Measurements from ENCODE around the gene CHST7. TPM values are rescaled to one million over a fixed set of nuclear protein-coding genes. Genes with fewer than 3 reads are reported as not detected.

The CHST7 gene
- total RNA-seq, 1 donor from 2014 or later = 64.6 TPM

DNA sequence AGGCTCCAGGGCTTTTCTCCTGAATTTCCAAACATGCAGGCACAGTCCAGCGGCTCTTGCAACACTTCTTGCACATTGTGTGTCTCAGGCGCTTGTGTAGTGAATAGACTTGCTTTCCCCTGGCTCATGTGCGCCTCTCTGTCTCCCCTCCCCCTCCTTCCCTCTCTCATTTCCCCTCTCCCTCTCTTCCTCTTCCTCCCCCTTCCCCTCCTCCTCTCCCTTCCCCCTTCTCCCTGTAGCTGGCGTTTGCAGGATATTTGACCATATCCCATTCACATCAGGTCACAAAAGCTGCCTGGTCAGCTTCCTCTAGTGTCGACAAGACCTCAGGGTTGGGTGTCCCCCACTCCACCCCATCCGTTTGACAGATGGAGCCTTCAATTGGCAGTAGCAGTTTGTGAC, 2.4 kb downstream of the CHST7 start:
- H3K4me3 ChIP-seq = peak overlapping the region; percentile 67 to 81

DNA sequence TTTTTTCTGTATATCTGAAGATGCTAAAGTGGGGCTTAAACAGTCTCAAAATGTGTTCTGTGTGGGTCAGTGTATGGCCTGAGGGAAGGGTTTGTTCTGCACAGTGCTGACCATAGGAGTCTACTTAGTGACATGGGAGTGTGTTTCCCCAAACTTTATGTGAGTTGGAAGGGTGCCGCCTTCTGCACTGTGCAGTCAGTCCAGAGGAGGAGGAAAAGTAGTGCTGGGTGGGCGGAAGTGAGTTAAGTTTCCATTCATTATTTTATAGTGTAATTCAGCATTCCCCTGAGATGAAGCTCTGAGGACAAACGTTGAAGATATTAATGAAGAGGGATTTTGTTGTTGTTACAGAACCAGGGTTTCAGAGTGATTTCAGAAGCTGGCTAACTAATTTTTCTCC, 2.9 kb downstream of the CHST7 start:
- Histone ChIP-seq H3K4me3 (peak overlapping the region; percentile 67 to 81), H3K27me3 (no peaks in the 10 kb centered on the region), H3K9me3 (no peaks in the 10 kb centered on the region), H3K4me1 (no peaks in the 10 kb centered on the region), H3K27ac (no peak overlapping the region), H3K36me3 (no peaks in the 10 kb centered on the region)
- intact Hi-C loops (cut with DNase I) = loop anchor here (10.0 kb wide), 1 partner anchor 178 kb away; the partner anchor contains the start of gene SLC9A7
- no peak for DNase-seq (ENCODE audit: low spot score in 2 of 2)
- TF ChIP-seq, protein P1, sequence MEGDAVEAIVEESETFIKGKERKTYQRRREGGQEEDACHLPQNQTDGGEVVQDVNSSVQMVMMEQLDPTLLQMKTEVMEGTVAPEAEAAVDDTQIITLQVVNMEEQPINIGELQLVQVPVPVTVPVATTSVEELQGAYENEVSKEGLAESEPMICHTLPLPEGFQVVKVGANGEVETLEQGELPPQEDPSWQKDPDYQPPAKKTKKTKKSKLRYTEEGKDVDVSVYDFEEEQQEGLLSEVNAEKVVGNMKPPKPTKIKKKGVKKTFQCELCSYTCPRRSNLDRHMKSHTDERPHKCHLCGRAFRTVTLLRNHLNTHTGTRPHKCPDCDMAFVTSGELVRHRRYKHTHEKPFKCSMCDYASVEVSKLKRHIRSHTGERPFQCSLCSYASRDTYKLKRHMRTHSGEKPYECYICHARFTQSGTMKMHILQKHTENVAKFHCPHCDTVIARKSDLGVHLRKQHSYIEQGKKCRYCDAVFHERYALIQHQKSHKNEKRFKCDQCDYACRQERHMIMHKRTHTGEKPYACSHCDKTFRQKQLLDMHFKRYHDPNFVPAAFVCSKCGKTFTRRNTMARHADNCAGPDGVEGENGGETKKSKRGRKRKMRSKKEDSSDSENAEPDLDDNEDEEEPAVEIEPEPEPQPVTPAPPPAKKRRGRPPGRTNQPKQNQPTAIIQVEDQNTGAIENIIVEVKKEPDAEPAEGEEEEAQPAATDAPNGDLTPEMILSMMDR (IDR thresholded peaks at IDR 0.05) = no peak

More for the DNA sequence above, 2.4 kb downstream of the CHST7 start:
- no peak for DNase-seq (ENCODE audit: low spot score in 2 of 2)
- H3K27me3 ChIP-seq = no peaks in the 10 kb centered on the region
- no peaks in the 10 kb centered on the region for H3K4me1 ChIP-seq
- H3K36me3 ChIP-seq = no peaks in the 10 kb centered on the region
- peak overlapping the region in 1 of 2 donors; percentile 25 for H3K27ac ChIP-seq
- TF ChIP-seq, protein P1 (IDR thresholded peaks at IDR 0.05) = no peak
- no peaks in the 10 kb centered on the region for H3K9me3 ChIP-seq
- intact Hi-C loops (cut with DNase I) = loop anchor here (2.0 to 10.0 kb wide), 2 partner anchors 13 to 179 kb away; partner anchors contain the start of gene SLC9A7

DNA sequence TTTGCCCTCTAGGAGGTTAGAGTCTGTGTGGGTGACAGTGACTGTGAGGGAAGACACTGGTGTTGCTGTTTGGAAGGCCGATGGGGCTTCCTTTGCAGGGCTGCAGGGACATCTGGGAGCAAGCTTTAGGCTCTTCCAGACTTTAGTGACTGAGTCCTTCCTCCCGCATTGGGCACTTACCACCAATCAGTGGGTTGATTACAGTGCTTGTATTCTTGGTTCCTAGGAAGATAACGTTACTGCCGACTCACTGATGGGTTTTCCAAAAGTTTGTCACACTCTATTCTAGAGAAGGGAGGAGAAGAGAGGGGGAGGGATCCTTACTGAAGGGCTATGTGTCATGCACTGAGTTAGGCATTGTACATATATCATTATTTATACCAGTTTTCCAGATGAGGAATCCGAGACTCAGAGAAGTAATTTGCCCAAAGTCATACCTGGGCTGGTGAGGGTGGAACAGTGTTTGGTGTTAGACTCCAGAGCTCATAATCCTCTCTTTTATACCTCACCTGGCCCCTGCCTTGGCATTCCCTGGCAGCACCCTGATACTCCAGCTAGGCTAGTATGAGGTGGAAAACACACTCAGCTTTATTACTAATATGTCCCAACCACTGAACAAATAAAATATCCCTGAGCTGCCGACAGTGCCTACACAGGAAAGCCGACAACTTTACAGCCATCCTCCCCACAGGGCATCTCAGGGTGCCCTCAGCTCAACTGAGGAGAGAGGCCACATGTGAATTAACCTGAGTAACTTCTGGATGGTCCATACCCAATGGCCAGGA, 3.8 kb downstream of the CHST7 start:
- DNase-seq (ENCODE audit: low spot score in 2 of 2) = no peak
- TF ChIP-seq, protein P1 (IDR thresholded peaks at IDR 0.05) = no peak
- no peak overlapping the region for H3K4me3 ChIP-seq
- peak overlapping the region in 1 of 2 donors; percentile 28 for H3K27ac ChIP-seq
- intact Hi-C loops (cut with DNase I) = loop anchor here (10.0 kb wide), 1 partner anchor 177 kb away; the partner anchor contains the start of gene SLC9A7
- H3K4me1 ChIP-seq = no peaks in the 10 kb centered on the region
- no peaks in the 10 kb centered on the region for H3K9me3 ChIP-seq
- H3K36me3 ChIP-seq = no peaks in the 10 kb centered on the region
- no peaks in the 10 kb centered on the region for H3K27me3 ChIP-seq

DNA sequence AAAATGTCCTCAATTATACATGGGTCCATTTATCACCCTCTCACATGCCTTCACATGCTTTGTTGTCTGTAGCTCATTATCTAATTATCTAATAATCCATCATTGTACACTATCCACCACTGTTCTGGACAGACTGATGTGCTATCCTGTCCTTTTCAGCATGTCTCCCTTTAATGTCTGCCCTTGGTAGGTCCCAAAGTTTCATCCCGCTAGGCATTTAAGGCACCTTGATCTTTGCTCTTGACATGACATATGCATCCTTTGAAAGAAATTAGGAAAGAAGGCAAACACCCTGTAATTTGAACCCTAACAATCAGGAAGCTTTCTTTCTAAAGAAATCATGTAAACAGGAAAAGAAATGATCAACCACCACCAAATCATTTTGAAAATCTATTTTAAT, 5.7 kb downstream of the CHST7 start:
- no peaks in the 10 kb centered on the region for H3K9me3 ChIP-seq
- TF ChIP-seq, protein P1 (IDR thresholded peaks at IDR 0.05) = no peak
- no peaks in the 10 kb centered on the region for H3K27me3 ChIP-seq
- no peak for DNase-seq (ENCODE audit: low spot score in 2 of 2)
- intact Hi-C loops (cut with DNase I) = loop anchor here (10.0 kb wide), 1 partner anchor 176 kb away; the partner anchor contains the start of gene SLC9A7
- no peak overlapping the region for H3K27ac ChIP-seq
- H3K4me3 ChIP-seq = no peak overlapping the region
- no peaks in the 10 kb centered on the region for H3K36me3 ChIP-seq
- peaks cover 0 to 10% of the 10 kb centered on the region in 2 donors for H3K4me1 ChIP-seq

DNA sequence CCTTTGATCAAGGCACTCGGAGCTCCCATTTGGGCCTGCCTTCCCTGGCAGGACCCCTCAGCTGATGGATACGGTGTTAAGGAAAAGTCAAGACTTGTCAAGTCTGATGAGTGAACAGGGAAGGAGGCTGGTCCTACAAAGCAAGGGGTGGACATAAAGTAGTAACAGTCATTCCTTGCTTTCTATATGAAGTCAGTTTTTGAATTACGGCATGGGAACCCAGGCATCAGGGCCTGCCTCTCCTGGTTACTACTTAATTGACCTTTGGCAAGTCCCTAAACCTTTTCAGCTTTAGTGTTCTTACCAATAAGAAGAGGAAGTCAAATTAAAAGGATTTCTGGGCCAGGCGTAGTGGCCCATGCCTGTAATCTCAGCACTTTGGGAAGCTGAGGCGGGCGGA, 7.0 kb downstream of the CHST7 start:
- no peak for DNase-seq (ENCODE audit: low spot score in 2 of 2)

More for the DNA sequence above, 7.0 kb downstream of the CHST7 start:
- intact Hi-C loops (cut with DNase I) = no loop called here
- Histone ChIP-seq H3K36me3 (no peaks in the 10 kb centered on the region), H3K27ac (no peak overlapping the region), H3K4me1 (peaks cover 0 to 10% of the 10 kb centered on the region in 2 donors), H3K27me3 (no peaks in the 10 kb centered on the region), H3K9me3 (no peaks in the 10 kb centered on the region), H3K4me3 (no peak overlapping the region)
- TF ChIP-seq, protein P1 (IDR thresholded peaks at IDR 0.05) = no peak

Measured in ascending aorta (tissue), 2 donors.